G401.6 (cell line): ENCODE data around the gene GABRB3.

Experiments
- FAIRE-seq: peaks from 2 replicates; lab custom pipeline; 2012; peaks lifted over from hg19 to GRCh38; lab: Jason Lieb, UNC

The GABRB3 gene

GRCh38 chr15:26772154-26773066 lies at the start of gene GABRB3:
Gene GABRB3, minus strand, starts transcription at chr15:26773066.
- no peak for FAIRE-seq

- FAIRE-seq = no peak
Measured at GRCh38 chr15:26807517-26808427, 34.9 kb upstream of the GABRB3 start.

GRCh38 chr15:26806574-26806973 lies 33.7 kb upstream of the GABRB3 start:
- FAIRE-seq = no peak

- no peak for FAIRE-seq
Measured at GRCh38 chr15:26806151-26806550, 33.3 kb upstream of the GABRB3 start.

GRCh38 chr15:26805470-26805869 lies 32.6 kb upstream of the GABRB3 start:
- FAIRE-seq = no peak

GRCh38 chr15:26804063-26804804 lies 31.4 kb upstream of the GABRB3 start:
- no peak for FAIRE-seq

GRCh38 chr15:26790118-26790517 lies 17.3 kb upstream of the GABRB3 start:
- FAIRE-seq = no peak

- no peak for FAIRE-seq
Measured at GRCh38 chr15:26781816-26782215, 8.9 kb upstream of the GABRB3 start.

- no peak for FAIRE-seq
Measured at GRCh38 chr15:26773917-26774316, 1.1 kb upstream of the GABRB3 start.

GRCh38 chr15:26773067-26773877 lies 406 bp upstream of the GABRB3 start:
- no peak for FAIRE-seq

GRCh38 chr15:26771578-26772153 lies 1.2 kb downstream of the GABRB3 start:
- no peak for FAIRE-seq

- no peak for FAIRE-seq
Measured at GRCh38 chr15:26771168-26771567, 1.7 kb downstream of the GABRB3 start.

- no peak for FAIRE-seq
Measured at GRCh38 chr15:26767169-26767670, 5.6 kb downstream of the GABRB3 start.

GRCh38 chr15:26766262-26766661 lies 6.6 kb downstream of the GABRB3 start:
- no peak for FAIRE-seq

- no peak for FAIRE-seq
Measured at GRCh38 chr15:26759986-26760385, 12.9 kb downstream of the GABRB3 start.

GRCh38 chr15:26758079-26758478 lies 14.8 kb downstream of the GABRB3 start:
- no peak for FAIRE-seq

GRCh38 chr15:26757141-26757540 lies 15.7 kb downstream of the GABRB3 start:
- FAIRE-seq = no peak

GRCh38 chr15:26744894-26745293 lies 28.0 kb downstream of the GABRB3 start:
- no peak for FAIRE-seq

GRCh38 chr15:26739791-26740190 lies 33.1 kb downstream of the GABRB3 start:
- no peak for FAIRE-seq

- no peak for FAIRE-seq
Measured at GRCh38 chr15:26738996-26739395, 33.9 kb downstream of the GABRB3 start.
